Measurements from ENCODE around the gene TMEM176A.

Gene TMEM176A

GRCh38 chr7:150850273-150850672 is 49.7 kb downstream of the TMEM176A start:
- no peak for DNase-seq

- DNase-seq: no peak
These were observed 51.2 kb downstream of the TMEM176A start for GRCh38 chr7:150851492-150852370.

- no peak for DNase-seq
These were observed 51.9 kb downstream of the TMEM176A start, which contains the start of gene AOC1 for GRCh38 chr7:150852371-150852905. AOC1 (plus strand) TSS chr7:150852517; CDS start chr7:150856471, 3,954 bp downstream.

DNA sequence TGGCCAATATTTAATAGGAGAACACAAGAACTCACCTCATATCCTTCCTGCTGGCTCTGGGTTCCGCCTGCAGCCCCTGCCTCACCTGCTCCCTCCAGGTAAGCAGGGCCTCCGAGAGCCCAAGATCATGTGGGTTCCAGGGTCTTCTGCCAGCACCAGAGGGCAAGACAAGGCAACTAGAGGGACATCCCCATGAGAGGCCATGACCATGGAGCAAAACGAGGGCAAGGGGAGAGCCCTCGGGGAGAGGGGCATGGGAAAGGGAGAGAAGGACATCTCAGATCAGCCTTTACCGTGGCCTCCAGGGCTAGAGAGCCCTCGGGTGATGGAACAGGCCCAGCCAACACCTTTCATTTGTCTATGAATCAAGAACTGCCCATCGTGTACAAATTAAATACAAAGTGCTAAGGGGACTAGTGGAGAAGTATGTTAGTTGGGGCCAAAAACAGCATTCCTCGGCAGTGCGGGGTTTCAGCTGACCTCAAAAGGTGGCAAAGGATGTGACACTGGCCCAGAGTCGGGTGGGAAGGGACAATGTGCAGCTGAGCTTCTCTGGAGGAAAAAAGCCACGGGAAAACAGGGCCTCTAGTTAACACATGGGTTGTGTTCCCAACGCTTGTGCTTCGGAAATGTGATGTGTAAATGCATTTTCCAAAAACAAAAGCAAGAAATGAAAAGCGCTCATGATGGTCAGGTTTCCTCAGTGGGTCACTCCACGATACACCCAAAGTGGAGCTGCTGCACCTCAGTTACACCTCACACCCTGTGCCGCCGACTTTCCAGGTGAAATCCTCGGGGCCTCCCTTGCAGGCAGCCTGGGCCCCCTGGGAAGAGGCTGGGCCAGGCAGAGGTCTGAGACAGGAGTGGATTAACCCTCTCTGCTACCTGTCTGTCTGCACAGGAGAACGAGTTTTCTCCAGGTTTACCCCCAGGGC is 53.8 kb downstream of the TMEM176A start:
- no peak for DNase-seq

Measured in NCI-H2029 treated with DMSO at 0.1 percent for 48 hours (cell line).